HEK293 (cell line): ENCODE results near the gene FTCD.

Experiments used
- CTCF ChIA-PET: fragments of 350-600 bp; formaldehyde crosslinking; extraction: SDS; loops from one replicate; lab custom pipeline; 2021; ENCODE audit warnings: antibody characterized with exemption; lab: Yijun Ruan, JAX
- POLR2A ChIA-PET: fragments of 300-600 bp; formaldehyde crosslinking; extraction: SDS; loops from one replicate; lab custom pipeline; 2020; ENCODE audit warnings: antibody characterized with exemption, inconsistent platforms; lab: Yijun Ruan, JAX
- H3K27ac ChIP-seq: fragments of 200-500 bp; sonication (Bioruptor generic); 2 replicates; pipeline ENCODE4 v1.5.1; 2014; ENCODE audit warnings: low read depth, low read length, control low read depth, inconsistent platforms; ENCODE audit errors: extremely low read depth
- H3K36me3 ChIP-seq, 2 experiments: fragments of 200-500 bp in 1 of 2; sonication (Bioruptor generic) in 1 of 2; 1 replicate in 1 of 2; 2 replicates in 1 of 2; pipeline ENCODE4 v1.5.1; 2014 to 2017; ENCODE audit warnings: inconsistent platforms in 2 of 2, low read length in 2 of 2; ENCODE audit not compliant: control insufficient read depth in 2 of 2, insufficient read depth in 1 of 2
- H3K4me1 ChIP-seq: fragments of 200-500 bp; sonication (Bioruptor generic); 2 replicates; pipeline ENCODE4 v1.5.1; 2014; ENCODE audit warnings: mild to moderate bottlenecking, low read length, inconsistent platforms; ENCODE audit not compliant: control insufficient read depth, insufficient read depth
- H3K4me3 ChIP-seq: 2 replicates; pipeline ENCODE4 v1.5.1; 2011; ENCODE audit warnings: low read depth, mild to moderate bottlenecking, control low read depth, low read length, moderate library complexity
- H3K9me3 ChIP-seq: fragments of 200-500 bp; sonication (Bioruptor generic); 2 replicates; pipeline ENCODE4 v1.5.1; 2014; ENCODE audit warnings: low read depth, low read length, inconsistent platforms; ENCODE audit not compliant: control insufficient read depth, insufficient read depth
- HOXD13 ChIP-seq: sonication (generic); formaldehyde crosslinking; IDR thresholded peaks from 2 replicates; pipeline ENCODE4 v1.8.0; 2022; ENCODE audit warnings: missing genetic modification reagents, borderline replicate concordance
- KLF7 ChIP-seq: fragments of 450-650 bp; formaldehyde crosslinking; IDR thresholded peaks from 2 replicates; pipeline ENCODE4 v1.5.1; 2016; ENCODE audit warnings: missing biosample characterization, missing genetic modification characterization, borderline replicate concordance
- MEIS1 ChIP-seq: sonication (generic); formaldehyde crosslinking; IDR thresholded peaks from 2 replicates; pipeline ENCODE4 v1.8.1; 2022; ENCODE audit warnings: missing genetic modification reagents, mild to moderate bottlenecking, borderline replicate concordance
- MZF1 ChIP-seq: fragments of 450-650 bp; formaldehyde crosslinking; IDR thresholded peaks from 2 replicates; pipeline ENCODE4 v1.5.1; 2017; ENCODE audit warnings: missing biosample characterization, missing genetic modification characterization, borderline replicate concordance
- ZBTB20 ChIP-seq: fragments of 450-650 bp; formaldehyde crosslinking; IDR thresholded peaks from 2 replicates; pipeline ENCODE4 v1.5.1; 2016; ENCODE audit warnings: missing biosample characterization, missing genetic modification characterization
- ZBTB48 ChIP-seq: fragments of 450-650 bp; formaldehyde crosslinking; IDR thresholded peaks from 2 replicates; pipeline ENCODE4 v1.5.1; 2016; ENCODE audit warnings: missing biosample characterization, missing genetic modification characterization
- ZFP3 ChIP-seq: fragments of 450-650 bp; formaldehyde crosslinking; IDR thresholded peaks from 2 replicates; pipeline ENCODE4 v1.5.1; 2016; ENCODE audit warnings: low read depth, missing biosample characterization, missing genetic modification characterization
- ZNF16 ChIP-seq: fragments of 450-650 bp; formaldehyde crosslinking; IDR thresholded peaks from 2 replicates; pipeline ENCODE4 v1.5.1; 2016; ENCODE audit warnings: low read depth, missing biosample characterization, missing genetic modification characterization
- ZNF174 ChIP-seq: fragments of 450-650 bp; formaldehyde crosslinking; IDR thresholded peaks from 2 replicates; pipeline ENCODE4 v1.5.0; 2017; ENCODE audit warnings: missing biosample characterization, mild to moderate bottlenecking, missing genetic modification characterization
- ZNF184 ChIP-seq: fragments of 450-650 bp; IDR thresholded peaks from 2 replicates; pipeline ENCODE4 v1.5.1; 2018; ENCODE audit warnings: missing biosample characterization, mild to moderate bottlenecking, missing genetic modification characterization
- ZNF292 ChIP-seq: fragments of 450-650 bp; formaldehyde crosslinking; IDR thresholded peaks from 2 replicates; pipeline ENCODE4 v1.5.1; 2016; ENCODE audit warnings: low read depth, missing biosample characterization, missing genetic modification characterization, borderline replicate concordance
- ZNF324 ChIP-seq: fragments of 450-650 bp; formaldehyde crosslinking; IDR thresholded peaks from 2 replicates; pipeline ENCODE4 v1.5.1; 2016; ENCODE audit warnings: missing biosample characterization, missing genetic modification characterization
- ZNF404 ChIP-seq: fragments of 450-650 bp; formaldehyde crosslinking; IDR thresholded peaks from 2 replicates; pipeline ENCODE4 v1.5.1; 2017; ENCODE audit warnings: missing biosample characterization, missing genetic modification characterization
- ZNF521 ChIP-seq: fragments of 450-650 bp; formaldehyde crosslinking; IDR thresholded peaks from 2 replicates; pipeline ENCODE4 v1.5.1; 2017; ENCODE audit warnings: missing biosample characterization, mild to moderate bottlenecking, missing genetic modification characterization
- ZNF529 ChIP-seq: fragments of 450-650 bp; formaldehyde crosslinking; IDR thresholded peaks from 2 replicates; pipeline ENCODE4 v1.5.1; 2017; ENCODE audit warnings: missing genetic modification characterization, missing biosample characterization; ENCODE audit not compliant: insufficient replicate concordance
- ZNF544 ChIP-seq: fragments of 450-650 bp; formaldehyde crosslinking; IDR thresholded peaks from 2 replicates; pipeline ENCODE4 v1.5.0; 2017; ENCODE audit warnings: missing biosample characterization, missing genetic modification characterization
- ZNF558 ChIP-seq: fragments of 450-650 bp; formaldehyde crosslinking; IDR thresholded peaks from 2 replicates; pipeline ENCODE4 v1.5.1; 2016; ENCODE audit warnings: missing biosample characterization, missing genetic modification characterization
- ZNF610 ChIP-seq: fragments of 450-650 bp; formaldehyde crosslinking; IDR thresholded peaks from 2 replicates; pipeline ENCODE4 v1.5.1; 2016; ENCODE audit warnings: missing biosample characterization, missing genetic modification characterization, borderline replicate concordance
- ZNF768 ChIP-seq: fragments of 450-650 bp; formaldehyde crosslinking; IDR thresholded peaks from 2 replicates; pipeline ENCODE4 v1.5.1; 2018; ENCODE audit warnings: missing biosample characterization, mild to moderate bottlenecking, missing genetic modification characterization
- TF ChIP-seq, protein P1 (sequence below): fragments of 450-650 bp; formaldehyde crosslinking; IDR thresholded peaks from 2 replicates; pipeline ENCODE4 v1.5.0; 2017; ENCODE audit warnings: missing biosample characterization, missing genetic modification characterization, borderline replicate concordance
- TF ChIP-seq, protein P2 (sequence below): fragments of 450-650 bp; formaldehyde crosslinking; IDR thresholded peaks from 2 replicates; pipeline ENCODE4 v1.5.1; 2017; ENCODE audit warnings: missing biosample characterization, missing genetic modification characterization
- TF ChIP-seq, protein P3 (sequence below): fragments of 450-650 bp; formaldehyde crosslinking; IDR thresholded peaks from 2 replicates; pipeline ENCODE4 v1.5.1; 2016; ENCODE audit warnings: missing biosample characterization, missing genetic modification characterization
- TF ChIP-seq, protein P4 (sequence below): fragments of 450-650 bp; formaldehyde crosslinking; IDR thresholded peaks from 2 replicates; pipeline ENCODE4 v1.5.1; 2016; ENCODE audit warnings: missing biosample characterization, missing genetic modification characterization

Gene FTCD

DNA sequence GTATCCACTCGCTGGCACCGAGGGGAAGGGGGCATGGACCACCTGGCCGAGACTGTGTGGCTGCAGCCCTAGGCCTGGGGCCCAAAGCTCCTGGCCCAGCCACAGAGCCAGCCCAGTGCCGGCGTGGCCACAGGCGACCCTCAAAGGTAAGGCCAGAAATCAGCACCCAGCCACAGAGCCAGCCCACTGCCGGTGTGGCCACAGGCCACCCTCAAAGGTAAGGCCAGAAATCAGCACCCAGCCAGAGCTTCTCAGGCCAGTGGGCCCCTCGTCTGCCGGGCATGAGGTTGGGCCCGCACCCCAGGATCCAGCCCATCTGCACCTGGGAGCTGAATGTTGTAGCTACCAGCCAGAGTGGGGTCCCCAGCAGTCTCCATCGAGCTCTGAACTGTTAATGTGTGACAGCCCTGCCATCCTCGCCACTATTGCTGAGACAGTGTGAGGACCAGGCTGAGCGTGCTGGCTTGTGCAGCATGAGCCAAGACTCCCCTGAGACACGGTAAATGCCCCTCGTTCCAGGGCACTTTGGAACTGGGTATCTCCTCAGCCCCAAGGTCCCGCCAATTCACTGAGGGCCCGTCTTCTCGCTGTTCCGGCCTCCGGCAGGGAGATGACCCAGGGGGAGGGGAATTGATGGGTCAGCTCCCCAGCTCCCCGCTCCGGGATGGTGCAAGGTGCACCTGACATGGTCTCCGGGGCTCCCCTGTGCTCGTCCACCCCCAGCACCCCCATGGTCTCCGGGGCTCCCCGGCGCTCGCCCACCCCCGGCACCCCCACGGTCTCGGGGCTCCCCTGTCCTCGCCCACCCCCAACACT, 4.7 kb upstream of the FTCD start:
- H3K4me1 ChIP-seq = no peaks in the 10 kb centered on the region
- TF ChIP-seq ZBTB48 (tag by site-specific recombination) (no peak), ZNF292 (tag by site-specific recombination) (no peak), MZF1 (tag by site-specific recombination) (no peak), ZNF529 (tag by site-specific recombination) (no peak), ZNF174 (tag by site-specific recombination) (no peak), ZNF521 (tag by site-specific recombination) (no peak), ZNF184 (tag by site-specific recombination) (no peak), ZNF558 (no peak), ZNF544 (tag by site-specific recombination) (no peak), ZFP3 (no peak)
- TF ChIP-seq, protein P1, sequence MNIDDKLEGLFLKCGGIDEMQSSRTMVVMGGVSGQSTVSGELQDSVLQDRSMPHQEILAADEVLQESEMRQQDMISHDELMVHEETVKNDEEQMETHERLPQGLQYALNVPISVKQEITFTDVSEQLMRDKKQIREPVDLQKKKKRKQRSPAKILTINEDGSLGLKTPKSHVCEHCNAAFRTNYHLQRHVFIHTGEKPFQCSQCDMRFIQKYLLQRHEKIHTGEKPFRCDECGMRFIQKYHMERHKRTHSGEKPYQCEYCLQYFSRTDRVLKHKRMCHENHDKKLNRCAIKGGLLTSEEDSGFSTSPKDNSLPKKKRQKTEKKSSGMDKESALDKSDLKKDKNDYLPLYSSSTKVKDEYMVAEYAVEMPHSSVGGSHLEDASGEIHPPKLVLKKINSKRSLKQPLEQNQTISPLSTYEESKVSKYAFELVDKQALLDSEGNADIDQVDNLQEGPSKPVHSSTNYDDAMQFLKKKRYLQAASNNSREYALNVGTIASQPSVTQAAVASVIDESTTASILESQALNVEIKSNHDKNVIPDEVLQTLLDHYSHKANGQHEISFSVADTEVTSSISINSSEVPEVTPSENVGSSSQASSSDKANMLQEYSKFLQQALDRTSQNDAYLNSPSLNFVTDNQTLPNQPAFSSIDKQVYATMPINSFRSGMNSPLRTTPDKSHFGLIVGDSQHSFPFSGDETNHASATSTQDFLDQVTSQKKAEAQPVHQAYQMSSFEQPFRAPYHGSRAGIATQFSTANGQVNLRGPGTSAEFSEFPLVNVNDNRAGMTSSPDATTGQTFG (tag by site-specific recombination) = no peak
- TF ChIP-seq, protein P2, sequence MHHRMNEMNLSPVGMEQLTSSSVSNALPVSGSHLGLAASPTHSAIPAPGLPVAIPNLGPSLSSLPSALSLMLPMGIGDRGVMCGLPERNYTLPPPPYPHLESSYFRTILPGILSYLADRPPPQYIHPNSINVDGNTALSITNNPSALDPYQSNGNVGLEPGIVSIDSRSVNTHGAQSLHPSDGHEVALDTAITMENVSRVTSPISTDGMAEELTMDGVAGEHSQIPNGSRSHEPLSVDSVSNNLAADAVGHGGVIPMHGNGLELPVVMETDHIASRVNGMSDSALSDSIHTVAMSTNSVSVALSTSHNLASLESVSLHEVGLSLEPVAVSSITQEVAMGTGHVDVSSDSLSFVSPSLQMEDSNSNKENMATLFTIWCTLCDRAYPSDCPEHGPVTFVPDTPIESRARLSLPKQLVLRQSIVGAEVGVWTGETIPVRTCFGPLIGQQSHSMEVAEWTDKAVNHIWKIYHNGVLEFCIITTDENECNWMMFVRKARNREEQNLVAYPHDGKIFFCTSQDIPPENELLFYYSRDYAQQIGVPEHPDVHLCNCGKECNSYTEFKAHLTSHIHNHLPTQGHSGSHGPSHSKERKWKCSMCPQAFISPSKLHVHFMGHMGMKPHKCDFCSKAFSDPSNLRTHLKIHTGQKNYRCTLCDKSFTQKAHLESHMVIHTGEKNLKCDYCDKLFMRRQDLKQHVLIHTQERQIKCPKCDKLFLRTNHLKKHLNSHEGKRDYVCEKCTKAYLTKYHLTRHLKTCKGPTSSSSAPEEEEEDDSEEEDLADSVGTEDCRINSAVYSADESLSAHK (tag by site-specific recombination) = no peak
- TF ChIP-seq, all 188 proteins: peak for 0
- Histone ChIP-seq H3K36me3 (no peaks in the 10 kb centered on the region), H3K9me3 (no peaks in the 10 kb centered on the region), H3K27ac (no peak overlapping the region), H3K4me3 (no peak overlapping the region)
- ChIA-PET POLR2A (no interaction called here), CTCF (no interaction called here)

DNA sequence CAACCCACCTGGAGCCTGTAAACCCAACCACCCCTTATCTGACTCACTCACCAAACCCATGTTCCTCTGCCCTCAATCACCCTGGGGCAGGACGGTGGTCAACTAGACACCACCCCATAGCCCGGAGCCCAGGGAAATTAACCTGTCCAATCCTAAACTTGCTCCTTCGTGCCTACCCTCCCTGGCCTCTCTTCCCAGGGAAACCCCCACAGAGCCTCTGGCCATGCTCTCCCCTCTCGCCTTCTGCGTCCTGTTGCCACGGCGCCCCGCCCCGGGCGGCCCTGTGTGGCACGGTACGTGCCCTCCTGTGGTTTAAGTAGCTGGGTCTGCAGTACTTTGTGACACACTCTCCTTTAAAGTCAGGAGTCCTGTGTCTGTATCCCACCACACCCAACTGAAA, 4.0 kb upstream of the FTCD start:
- Histone ChIP-seq H3K27ac (no peak overlapping the region), H3K4me3 (no peak overlapping the region), H3K36me3 (no peaks in the 10 kb centered on the region), H3K4me1 (no peaks in the 10 kb centered on the region), H3K9me3 (no peaks in the 10 kb centered on the region)
- CTCF ChIA-PET = no interaction called here
- POLR2A ChIA-PET = interaction anchor here (0.6 kb wide), 1 partner anchor 55 kb away, joined by 4 read pairs; no protein-coding TSS in a partner anchor
- TF ChIP-seq KLF7 (tag by site-specific recombination) = no peak
- no peak for TF ChIP-seq ZNF404 (tag by site-specific recombination)
- TF ChIP-seq ZNF16 (tag by site-specific recombination) = no peak
- no peak for TF ChIP-seq ZNF324 (tag by site-specific recombination)
- TF ChIP-seq ZNF610 = no peak
- no peak for TF ChIP-seq HOXD13 (CRISPR knock-in tag)
- no peak for TF ChIP-seq ZNF529 (tag by site-specific recombination)
- TF ChIP-seq MEIS1 (CRISPR knock-in tag) = no peak
- TF ChIP-seq ZBTB20 = no peak
- TF ChIP-seq, protein P3, sequence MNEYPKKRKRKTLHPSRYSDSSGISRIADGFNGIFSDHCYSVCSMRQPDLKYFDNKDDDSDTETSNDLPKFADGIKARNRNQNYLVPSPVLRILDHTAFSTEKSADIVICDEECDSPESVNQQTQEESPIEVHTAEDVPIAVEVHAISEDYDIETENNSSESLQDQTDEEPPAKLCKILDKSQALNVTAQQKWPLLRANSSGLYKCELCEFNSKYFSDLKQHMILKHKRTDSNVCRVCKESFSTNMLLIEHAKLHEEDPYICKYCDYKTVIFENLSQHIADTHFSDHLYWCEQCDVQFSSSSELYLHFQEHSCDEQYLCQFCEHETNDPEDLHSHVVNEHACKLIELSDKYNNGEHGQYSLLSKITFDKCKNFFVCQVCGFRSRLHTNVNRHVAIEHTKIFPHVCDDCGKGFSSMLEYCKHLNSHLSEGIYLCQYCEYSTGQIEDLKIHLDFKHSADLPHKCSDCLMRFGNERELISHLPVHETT = no peak
- TF ChIP-seq ZNF768 (tag by site-specific recombination) = no peak
- TF ChIP-seq, protein P4, sequence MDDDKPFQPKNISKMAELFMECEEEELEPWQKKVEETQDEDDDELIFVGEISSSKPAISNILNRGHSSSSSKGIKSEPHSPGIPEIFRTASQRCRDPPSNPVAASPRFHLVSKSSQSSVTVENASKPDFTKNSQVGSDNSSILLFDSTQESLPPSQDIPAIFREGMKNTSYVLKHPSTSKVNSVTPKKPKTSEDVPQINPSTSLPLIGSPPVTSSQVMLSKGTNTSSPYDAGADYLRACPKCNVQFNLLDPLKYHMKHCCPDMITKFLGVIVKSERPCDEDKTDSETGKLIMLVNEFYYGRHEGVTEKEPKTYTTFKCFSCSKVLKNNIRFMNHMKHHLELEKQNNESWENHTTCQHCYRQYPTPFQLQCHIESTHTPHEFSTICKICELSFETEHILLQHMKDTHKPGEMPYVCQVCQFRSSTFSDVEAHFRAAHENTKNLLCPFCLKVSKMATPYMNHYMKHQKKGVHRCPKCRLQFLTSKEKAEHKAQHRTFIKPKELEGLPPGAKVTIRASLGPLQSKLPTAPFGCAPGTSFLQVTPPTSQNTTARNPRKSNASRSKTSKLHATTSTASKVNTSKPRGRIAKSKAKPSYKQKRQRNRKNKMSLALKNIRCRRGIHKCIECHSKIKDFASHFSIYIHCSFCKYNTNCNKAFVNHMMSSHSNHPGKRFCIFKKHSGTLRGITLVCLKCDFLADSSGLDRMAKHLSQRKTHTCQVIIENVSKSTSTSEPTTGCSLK (tag by site-specific recombination) = no peak
- TF ChIP-seq, protein P1 (tag by site-specific recombination) = no peak
